Tibial artery (tissue), 4 donors: ENCODE measurements around the gene LHX5.

ENCODE experiments used
- DNase-seq, 2 donors: peaks; one replicate each; pipeline ENCODE4 v3.0.0-alpha.2; 2019
- H3K27ac ChIP-seq, 2 donors: fragments of 200-600 bp; sonication (generic) in 1 of 2; 1 replicate in 1 of 2; 2 replicates in 1 of 2; pipeline ENCODE4 v1.5.1; 2018 to 2019; ENCODE audit warnings: mild to moderate bottlenecking in 1 of 2
- H3K27me3 ChIP-seq, 2 donors: fragments of 200-600 bp; sonication (generic) in 1 of 2; one replicate each; pipeline versions ENCODE4 v1.5.1 to v1.6.0; 2016 to 2019
- H3K36me3 ChIP-seq, 3 donors: fragments of 200-600 bp; sonication (generic) in 2 of 3; one replicate each; pipeline ENCODE4 v1.5.1; 2016 to 2019; ENCODE audit warnings: mild to moderate bottlenecking in 2 of 3
- H3K4me1 ChIP-seq, 4 donors: fragments of 200-600 bp; sonication (generic) in 2 of 4; 1 replicate in 3 of 4; 2 replicates in 1 of 4; pipeline ENCODE4 v1.5.1; 2016 to 2019
- H3K4me3 ChIP-seq, 2 donors: fragments of 200-600 bp; sonication (generic) in 1 of 2; 1 replicate in 1 of 2; 2 replicates in 1 of 2; pipeline ENCODE4 v1.5.1; 2018 to 2019; ENCODE audit warnings: mild to moderate bottlenecking in 2 of 2
- H3K9me3 ChIP-seq, 3 donors: fragments of 200-600 bp; sonication (generic) in 1 of 3; one replicate each; pipeline ENCODE4 v1.5.1; 2016 to 2019
- intact Hi-C: fragments of 100-400 bp; cut with DNase I; formaldehyde crosslinking; loops from one replicate; pipeline ENCODE4 v1.15.0; 2023; ENCODE audit warnings: low total_unique reads
- TF ChIP-seq, protein P1 (sequence below), 2 experiments: fragments of 200-600 bp in 1 of 2; fragments of 450-650 bp in 1 of 2; IDR thresholded peaks; one replicate each; pipeline ENCODE4 v1.5.1; 2017 to 2019; ENCODE audit warnings: antibody characterized with exemption in 2 of 2, mild to moderate bottlenecking in 1 of 2, moderate library complexity in 1 of 2

LHX5 gene

GRCh38 chr12:113506867-113507266, 35.2 kb upstream of the LHX5 start:
- Histone ChIP-seq H3K4me1 (no peaks in the 10 kb centered on the region), H3K27ac (no peak overlapping the region), H3K27me3 (peaks cover 0 to 57% of the 10 kb centered on the region in 2 donors), H3K9me3 (no peaks in the 10 kb centered on the region), H3K4me3 (no peak overlapping the region), H3K36me3 (no peaks in the 10 kb centered on the region)
- TF ChIP-seq, protein P1, sequence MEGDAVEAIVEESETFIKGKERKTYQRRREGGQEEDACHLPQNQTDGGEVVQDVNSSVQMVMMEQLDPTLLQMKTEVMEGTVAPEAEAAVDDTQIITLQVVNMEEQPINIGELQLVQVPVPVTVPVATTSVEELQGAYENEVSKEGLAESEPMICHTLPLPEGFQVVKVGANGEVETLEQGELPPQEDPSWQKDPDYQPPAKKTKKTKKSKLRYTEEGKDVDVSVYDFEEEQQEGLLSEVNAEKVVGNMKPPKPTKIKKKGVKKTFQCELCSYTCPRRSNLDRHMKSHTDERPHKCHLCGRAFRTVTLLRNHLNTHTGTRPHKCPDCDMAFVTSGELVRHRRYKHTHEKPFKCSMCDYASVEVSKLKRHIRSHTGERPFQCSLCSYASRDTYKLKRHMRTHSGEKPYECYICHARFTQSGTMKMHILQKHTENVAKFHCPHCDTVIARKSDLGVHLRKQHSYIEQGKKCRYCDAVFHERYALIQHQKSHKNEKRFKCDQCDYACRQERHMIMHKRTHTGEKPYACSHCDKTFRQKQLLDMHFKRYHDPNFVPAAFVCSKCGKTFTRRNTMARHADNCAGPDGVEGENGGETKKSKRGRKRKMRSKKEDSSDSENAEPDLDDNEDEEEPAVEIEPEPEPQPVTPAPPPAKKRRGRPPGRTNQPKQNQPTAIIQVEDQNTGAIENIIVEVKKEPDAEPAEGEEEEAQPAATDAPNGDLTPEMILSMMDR (IDR thresholded peaks at IDR 0.05): no peak
- no peak for DNase-seq
- intact Hi-C loops: no loop called here

- H3K27ac ChIP-seq: no peak overlapping the region
- no peaks in the 10 kb centered on the region for H3K9me3 ChIP-seq
- intact Hi-C loops: no loop called here
- no peaks in the 10 kb centered on the region for H3K4me1 ChIP-seq
- no peak for DNase-seq
- peaks cover 0 to 52% of the 10 kb centered on the region in 2 donors for H3K27me3 ChIP-seq
- no peak overlapping the region for H3K4me3 ChIP-seq
- TF ChIP-seq, protein P1 (IDR thresholded peaks at IDR 0.05): no peak
- H3K36me3 ChIP-seq: no peaks in the 10 kb centered on the region
Observed at GRCh38 chr12:113505941-113506340, 34.3 kb upstream of the LHX5 start.

DNA sequence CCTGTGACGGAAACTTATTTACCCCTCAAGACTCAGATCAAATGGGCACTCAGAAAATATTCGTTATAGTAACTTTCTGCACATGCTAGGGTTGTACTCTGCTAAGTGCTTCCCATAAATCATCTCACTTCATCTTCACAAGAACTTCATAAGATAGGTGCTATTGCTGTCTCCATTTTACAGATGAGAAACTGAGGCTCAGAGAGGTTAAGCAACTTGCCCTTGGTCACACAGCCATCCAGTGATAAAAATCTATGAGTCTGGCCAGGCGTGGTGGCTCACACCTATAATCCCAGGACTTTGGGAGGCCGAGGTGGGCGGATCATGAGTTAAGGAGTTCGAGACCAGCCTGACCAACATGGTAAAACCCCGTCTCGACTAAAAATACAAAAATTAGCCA, 33.2 kb upstream of the LHX5 start:
- H3K9me3 ChIP-seq: no peaks in the 10 kb centered on the region
- no peaks in the 10 kb centered on the region for H3K4me1 ChIP-seq
- peaks cover 0 to 53% of the 10 kb centered on the region in 2 donors for H3K27me3 ChIP-seq
- H3K27ac ChIP-seq: no peak overlapping the region
- DNase-seq: no peak
- intact Hi-C loops: no loop called here
- no peak overlapping the region for H3K4me3 ChIP-seq
- no peaks in the 10 kb centered on the region for H3K36me3 ChIP-seq
- TF ChIP-seq, protein P1 (IDR thresholded peaks at IDR 0.05): no peak

- Histone ChIP-seq H3K27ac (no peak overlapping the region), H3K27me3 (peaks cover 0 to 45% of the 10 kb centered on the region in 2 donors), H3K9me3 (no peaks in the 10 kb centered on the region), H3K4me1 (no peaks in the 10 kb centered on the region), H3K4me3 (no peak overlapping the region), H3K36me3 (no peaks in the 10 kb centered on the region)
- no peak for DNase-seq
- TF ChIP-seq, protein P1 (IDR thresholded peaks at IDR 0.05): no peak
- intact Hi-C loops: no loop called here
Observed at GRCh38 chr12:113500782-113501311, 29.2 kb upstream of the LHX5 start.

DNA sequence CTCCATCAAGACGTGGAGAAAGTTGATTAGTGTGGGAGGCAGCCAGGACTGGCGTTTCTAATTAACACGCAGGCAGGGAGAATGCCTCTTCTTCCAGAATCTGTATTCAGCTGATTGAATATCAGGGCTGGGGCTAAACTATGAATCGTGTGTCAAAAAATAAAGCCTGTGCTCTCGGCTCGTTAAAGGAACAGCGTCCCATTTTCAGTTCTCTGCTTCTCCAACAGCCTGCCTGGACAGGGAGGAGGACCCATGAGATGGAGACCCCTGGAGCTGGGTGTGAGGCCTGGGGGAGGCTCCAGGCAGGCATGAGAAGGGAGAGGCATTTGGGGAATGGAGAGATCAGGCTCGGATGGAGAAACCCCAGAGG, 28.6 kb upstream of the LHX5 start:
- Histone ChIP-seq H3K36me3 (no peaks in the 10 kb centered on the region), H3K9me3 (no peaks in the 10 kb centered on the region), H3K27ac (no peak overlapping the region), H3K27me3 (peaks cover 0 to 41% of the 10 kb centered on the region in 2 donors), H3K4me3 (no peak overlapping the region), H3K4me1 (no peaks in the 10 kb centered on the region)
- intact Hi-C loops: no loop called here
- no peak for DNase-seq
- TF ChIP-seq, protein P1 (IDR thresholded peaks at IDR 0.05): no peak

DNA sequence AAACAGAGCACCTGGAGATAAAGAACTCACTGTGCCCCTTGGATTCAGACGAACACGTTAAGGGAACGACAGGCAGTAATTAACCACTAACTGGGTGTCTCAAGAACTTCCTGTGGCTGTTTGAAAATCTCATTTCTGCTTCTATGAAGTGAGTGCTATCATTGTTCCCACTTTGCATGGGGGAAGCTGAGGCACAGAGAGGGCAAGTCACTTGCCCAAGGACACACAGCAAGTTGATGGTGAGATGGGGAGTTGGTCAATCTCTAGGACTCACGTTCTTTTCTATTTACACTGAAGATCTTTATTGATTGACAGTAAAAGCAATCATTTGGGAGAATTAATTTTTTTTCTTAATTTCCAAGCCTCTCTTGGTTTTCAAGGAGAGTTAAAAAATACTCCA, 26.8 kb upstream of the LHX5 start:
- H3K27ac ChIP-seq: no peak overlapping the region
- no peak for DNase-seq
- TF ChIP-seq, protein P1 (IDR thresholded peaks at IDR 0.05): no peak
- no peaks in the 10 kb centered on the region for H3K9me3 ChIP-seq
- H3K36me3 ChIP-seq: no peaks in the 10 kb centered on the region
- intact Hi-C loops: no loop called here
- H3K4me1 ChIP-seq: no peaks in the 10 kb centered on the region
- H3K27me3 ChIP-seq: peaks cover 0 to 34% of the 10 kb centered on the region in 2 donors
- no peak overlapping the region for H3K4me3 ChIP-seq
